Inflammatory macrophage treated with lipopolysaccharide for 1 hour (primary cell): Measurements from ENCODE around the gene SUSD3.

ENCODE experiments used
- DNase-seq, 2 donors: peaks; one replicate each; pipeline ENCODE4 v3.0.0-alpha.2; 2020 to 2022

SUSD3 gene

DNA sequence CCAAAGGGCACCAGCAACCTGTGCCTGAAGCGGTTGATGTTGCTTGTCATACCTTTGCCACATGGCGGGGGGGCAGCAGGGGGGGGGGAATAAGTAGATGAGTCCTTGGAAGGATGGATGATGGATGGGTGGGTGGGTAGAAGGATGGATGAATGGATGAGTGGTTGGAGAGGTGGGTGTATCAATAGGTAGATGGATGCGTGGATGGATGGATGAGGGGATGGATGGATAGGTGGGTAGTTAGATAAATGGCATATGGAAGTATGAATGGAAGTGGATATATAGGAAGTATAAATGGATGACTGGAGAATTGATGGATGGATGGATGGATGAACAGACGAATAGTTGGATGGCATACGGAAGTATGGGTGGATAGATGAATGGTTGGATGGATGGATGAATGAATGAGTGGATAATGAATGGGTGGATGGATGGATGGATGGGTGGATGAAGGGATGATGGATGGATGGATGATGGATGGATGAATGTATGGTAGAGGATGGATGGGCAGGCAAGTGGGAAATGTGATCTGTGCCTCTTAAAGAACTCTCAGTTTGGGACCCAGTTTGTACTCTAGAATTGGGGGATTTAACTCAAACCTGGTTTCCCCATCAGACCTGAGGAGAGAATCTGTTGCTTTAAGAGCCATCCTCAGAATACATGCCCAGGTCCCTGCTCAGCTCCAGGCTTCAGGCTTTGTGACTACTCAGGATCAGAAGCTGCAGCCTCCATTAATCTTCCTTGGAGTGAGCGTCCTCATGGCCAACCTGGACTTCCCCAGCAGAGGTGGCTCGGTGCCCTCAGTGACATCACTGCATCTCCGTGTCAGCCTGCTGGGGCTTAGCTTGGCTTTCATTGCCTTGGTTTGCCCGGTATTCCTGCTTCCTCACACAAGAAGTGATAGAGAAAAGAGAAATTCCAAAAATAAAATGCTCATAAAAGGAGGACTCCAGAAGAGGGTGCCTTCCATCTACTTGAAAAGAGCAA, 27.6 kb upstream of the SUSD3 start:
- DNase-seq: no peak

DNA sequence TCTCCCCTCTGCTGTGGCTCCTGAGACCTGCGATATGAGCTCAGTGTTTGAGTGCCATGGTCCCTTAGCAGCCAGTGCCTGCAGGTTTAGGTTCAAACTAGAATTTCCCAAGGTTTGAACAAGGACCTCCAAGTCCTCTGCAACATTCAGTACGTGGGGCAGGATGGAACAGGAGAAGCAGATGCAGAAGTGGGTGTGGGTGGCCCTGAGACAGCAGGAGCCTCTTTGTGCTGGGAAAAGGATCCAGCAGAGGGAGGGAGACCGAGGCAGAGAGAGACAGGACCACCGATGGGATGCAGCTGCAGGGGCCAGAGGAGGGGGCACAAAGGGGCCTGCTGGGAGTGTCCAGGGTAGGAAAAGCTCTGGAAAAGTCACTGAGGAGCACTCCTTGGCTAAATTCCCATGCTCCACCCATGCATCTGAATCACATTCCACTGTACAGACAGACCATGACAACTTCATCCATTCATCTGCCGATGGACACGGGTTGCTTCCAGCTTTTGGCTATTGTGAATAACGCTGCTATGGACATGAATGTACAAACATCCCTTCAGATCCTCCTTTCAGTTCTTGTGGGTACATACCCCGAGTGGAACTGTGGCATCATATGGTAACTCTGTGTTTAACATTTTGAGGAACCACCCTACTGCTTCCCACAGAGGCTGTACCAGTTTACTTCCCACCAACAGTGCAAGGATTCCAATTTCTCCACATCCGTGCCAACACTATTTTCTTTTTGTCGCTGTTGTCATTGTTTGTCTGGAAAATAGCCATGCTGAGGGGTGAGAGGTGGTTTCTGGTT, 26.7 kb upstream of the SUSD3 start:
- DNase-seq: peak; percentile 70 to 83

DNA sequence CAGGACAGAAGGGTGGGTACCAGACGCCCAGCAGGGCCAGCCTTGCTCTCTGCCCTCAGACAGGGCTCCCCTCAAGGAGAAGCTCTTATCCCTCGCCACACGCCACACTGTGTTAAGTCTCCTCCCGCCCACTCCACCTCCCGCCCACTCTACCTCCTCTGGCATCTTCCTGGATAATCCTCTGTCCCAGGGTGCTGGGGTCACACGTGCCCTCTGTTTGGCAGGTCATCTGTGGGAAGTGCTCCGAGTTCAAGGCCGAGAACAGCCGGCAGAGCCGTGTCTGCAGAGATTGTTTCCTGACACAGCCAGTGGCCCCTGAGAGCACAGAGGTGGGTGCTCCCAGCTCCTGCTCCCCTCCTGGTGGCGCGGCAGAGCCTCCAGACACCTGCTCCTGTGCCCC, 26.0 kb upstream of the SUSD3 start:
- peak in 1 of 2 donors; percentile 6 for DNase-seq

DNA sequence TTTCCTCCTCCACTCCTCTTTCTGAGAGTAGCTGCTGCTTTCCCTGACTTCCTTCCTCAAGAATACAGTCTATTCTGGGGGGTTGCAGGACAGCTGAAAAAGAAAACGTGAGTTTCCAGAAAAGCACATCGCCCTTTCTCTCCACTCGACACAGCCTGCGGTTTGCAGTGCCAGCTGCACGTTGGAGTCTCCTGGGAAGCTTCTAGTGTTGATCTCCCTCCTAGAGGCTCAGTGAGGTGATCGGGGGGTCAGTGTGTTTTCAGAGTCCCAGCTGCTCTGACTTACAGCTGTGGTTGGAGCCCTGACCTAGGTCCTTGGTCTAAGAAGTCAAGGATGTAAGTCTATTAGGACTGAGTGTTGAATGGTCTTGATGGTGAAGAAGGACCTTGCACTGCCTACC, 25.0 kb upstream of the SUSD3 start:
- no peak for DNase-seq

DNA sequence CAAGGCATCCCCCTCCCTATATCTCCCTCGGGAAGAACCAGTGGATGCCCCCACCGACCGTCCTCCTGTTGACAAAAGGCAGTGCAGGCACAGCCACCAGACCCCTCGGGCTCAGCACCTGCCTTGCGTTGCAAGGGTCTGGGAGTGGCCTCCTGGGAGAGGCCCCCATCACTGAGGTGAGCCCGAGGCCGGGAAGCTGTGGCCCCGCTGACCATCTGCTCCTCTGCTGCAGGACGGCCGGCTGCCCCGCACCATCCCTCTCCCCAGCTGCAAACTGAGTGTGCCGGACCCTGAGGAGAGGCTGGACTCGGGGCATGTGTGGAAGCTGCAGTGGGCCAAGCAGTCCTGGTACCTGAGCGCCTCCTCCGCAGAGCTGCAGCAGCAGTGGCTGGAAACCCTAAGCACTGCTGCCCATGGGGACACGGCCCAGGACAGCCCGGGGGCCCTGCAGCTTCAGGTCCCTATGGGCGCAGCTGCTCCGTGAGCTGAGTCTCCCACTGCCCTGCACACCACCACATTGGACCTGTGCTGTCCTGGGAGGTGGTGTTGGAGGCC, 23.3 kb upstream of the SUSD3 start:
- DNase-seq: no peak

DNA sequence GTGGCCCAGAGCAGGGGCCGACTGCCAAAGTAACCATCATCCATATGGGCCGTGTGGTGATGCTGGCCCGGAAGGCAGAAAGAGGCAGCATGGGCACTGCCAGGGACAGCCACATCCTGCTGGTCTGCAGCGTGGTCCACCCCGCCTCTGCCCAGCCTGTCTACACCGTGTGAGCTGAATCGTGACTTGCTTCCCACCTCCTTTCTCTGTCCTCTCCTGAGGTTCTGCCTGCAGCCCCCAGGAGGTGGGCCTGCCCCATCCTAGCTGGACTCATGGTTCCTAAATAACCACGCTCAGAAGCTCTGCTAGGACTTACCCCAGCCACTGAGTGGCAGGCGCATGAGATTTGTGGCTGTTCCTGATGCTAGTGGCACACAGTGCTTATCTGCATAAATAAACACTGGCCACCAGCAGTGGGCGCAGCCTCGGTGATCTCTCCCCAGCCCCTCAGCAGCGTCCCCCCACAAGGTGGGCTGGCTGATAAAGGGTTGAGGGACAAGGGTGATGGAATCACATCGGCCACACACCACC, 22.6 kb upstream of the SUSD3 start:
- DNase-seq: no peak

DNA sequence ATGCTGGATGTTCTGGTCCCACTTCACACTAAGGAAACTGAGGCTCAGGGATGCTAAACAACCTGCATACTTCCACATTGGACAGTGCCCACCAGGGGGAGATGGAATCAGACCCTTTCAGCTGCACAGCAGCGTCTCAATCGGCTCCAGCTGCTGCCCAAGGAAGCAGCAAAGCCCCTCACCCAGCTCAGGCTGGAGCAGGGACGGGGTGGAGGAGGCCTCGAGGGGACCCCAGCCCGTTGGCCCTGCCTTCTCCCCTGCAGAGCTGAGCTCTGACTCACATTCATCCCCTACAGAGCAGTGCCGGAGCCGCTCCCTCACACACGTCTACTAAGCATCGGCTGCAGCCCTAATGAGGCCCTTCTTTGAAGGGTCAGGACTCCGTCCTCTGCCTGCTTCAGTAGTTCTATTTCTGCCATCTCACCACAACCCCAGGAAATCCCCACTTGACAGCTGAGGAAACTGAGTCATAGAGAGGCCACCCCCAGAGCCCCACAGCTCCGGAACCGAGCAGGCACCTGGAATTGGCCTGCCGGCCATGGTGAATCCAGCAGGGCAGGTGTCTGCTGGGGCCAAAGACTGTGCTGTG, 21.5 kb upstream of the SUSD3 start:
- DNase-seq: no peak

DNA sequence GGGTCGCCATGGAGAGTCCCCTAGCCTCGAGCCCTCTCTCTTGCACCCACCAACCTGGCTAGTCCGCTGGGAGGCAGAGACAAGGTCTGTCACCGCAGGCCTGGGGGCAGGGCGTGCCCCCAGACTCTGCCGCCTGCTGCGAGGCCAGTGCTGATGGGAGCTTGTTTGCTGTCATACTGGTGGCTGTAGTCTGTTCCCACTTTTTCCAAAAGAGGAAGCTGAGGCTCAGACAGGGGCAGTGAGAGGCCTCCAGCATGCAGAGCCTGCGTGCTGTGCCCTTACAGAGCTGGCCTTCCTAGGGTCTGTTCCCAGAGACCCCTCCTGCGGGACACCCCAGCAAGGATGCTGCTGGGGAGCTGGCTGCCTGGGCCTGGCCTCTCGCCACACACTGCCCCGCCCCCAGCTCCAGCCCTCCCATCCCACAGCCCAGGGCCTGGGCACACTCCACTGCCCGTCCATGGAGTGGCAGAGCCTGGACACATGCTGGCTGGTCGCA, 21.0 kb upstream of the SUSD3 start:
- DNase-seq: peak; percentile 53 to 61

DNA sequence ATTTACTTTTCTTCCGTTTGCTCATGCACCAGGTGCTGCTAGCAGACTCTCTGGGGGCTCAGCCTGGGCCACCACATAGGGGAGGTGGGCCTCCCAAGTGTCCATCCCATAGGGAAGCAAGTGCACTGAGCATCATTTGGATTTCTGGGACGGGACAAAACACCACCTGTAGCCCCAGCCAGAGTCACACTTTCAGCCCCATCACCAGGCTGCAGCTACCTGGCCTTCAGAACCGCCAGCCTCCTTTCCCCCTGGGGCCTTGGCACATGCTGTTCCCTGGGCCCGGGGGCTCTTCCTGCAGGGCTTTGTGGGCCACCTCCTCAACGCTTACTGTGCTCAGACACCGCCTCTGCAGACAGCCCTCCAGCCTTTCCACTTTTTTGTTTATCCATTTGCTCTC, 19.6 kb upstream of the SUSD3 start:
- DNase-seq: no peak

DNA sequence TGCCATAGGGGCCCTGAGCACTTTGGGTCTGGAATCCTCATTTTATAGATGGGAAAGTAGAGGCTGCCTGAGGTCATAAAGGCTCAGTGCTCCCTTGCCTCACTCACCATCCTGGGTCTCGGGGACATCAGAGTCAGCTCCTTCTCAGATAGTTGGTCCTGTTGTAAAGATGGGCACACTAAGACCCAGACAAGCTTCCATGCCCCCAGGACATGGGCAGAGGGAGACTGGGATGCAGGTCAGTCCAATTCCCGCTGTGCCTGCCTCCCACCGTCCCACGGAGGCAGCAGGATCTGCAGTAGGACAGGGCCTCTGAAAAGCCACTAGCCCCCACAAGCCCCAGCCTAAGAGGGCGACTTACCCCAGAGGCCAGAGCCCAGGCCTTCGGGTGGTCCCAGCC, 19.0 kb upstream of the SUSD3 start:
- no peak for DNase-seq

DNA sequence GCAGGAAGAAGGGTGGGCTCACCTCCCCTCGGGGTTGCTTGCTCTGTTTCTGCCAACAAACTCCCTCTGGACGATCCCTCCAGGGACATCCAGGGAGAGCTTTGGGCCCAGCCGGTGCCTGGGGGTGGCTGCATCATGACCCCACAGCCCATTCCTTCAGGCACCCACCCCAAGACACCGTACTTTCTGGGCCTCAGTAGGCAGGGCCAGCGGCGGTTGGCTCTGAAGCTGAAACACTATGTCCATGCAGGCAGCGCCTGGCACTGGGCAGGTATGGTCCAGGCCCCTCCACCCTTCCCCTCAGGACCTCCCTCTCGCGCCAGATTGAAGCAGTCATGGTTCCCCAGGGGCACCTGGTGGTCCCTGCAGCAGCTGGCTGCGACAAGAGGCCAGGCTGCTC, 18.5 kb upstream of the SUSD3 start:
- no peak for DNase-seq

DNA sequence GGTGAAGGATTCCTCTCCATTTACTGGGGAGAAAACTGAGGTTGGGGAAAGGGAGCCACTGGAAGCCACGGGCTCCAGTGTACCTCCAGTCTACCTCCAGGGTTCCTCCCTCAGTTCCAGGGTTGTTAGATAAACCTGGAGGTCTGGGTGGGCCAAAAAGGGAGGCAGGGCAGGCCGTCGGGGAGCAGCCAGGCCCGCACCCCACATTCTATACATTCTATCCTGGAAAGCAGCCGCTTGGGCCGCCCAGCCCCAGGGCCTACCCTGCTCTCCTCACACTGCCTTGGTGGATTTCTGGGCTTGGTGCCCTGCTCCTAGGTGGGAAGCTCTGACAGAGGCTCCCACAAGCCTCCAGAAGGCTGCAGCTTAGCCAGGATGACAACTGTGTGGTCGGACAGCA, 18.1 kb upstream of the SUSD3 start:
- no peak for DNase-seq

DNA sequence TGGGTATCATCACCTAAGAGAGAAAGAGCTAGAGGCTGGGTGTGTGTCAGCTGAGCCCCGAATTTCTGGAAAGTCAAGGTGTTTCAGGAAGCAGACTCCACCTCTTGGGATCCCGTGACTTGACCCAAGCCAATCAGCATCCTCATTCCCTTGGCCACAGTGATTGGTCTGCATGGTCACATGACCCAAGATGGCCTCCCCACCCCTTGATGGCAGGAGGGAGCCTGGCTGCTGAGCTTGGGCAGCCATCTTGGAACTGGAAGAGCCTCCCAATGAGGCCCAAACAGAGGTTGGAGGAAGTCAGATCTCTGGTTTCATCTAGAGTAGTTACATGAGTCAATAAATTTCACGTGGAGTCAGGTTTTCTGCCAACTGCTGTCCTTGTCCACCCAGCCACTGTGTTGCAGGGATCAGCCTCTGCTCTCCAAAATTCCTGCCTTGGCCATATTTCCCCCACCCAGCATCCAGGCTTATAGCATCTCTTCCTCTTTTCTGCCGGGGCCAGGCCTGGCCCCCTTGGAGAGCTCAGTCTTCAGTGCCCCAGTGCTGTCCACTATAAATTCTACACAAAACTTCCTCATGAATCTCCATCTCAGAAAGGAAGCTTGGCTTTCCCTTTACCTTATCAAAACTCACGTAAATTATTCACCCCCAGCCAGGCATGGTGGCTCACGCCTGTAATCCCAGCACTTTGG, 17.2 kb upstream of the SUSD3 start:
- DNase-seq: no peak

DNA sequence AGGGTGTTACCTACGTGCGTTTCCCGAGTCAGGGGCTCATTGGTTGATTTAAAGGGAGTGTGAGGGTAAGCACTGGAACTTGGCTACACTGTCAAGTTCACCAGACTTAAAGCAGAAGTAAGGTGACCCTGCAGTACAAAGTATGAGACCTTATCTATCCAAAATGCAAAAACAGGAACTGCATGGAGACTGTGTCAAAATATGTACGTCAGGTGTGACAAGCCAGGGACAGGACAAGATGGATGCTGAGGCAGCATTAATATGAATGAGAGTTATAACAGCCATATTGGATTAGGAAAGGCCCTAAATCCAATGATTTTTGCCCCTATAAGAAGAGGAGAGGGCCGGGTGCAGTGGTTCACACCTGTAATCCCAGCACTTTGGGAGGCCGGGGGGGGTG, 15.4 kb upstream of the SUSD3 start:
- no peak for DNase-seq

DNA sequence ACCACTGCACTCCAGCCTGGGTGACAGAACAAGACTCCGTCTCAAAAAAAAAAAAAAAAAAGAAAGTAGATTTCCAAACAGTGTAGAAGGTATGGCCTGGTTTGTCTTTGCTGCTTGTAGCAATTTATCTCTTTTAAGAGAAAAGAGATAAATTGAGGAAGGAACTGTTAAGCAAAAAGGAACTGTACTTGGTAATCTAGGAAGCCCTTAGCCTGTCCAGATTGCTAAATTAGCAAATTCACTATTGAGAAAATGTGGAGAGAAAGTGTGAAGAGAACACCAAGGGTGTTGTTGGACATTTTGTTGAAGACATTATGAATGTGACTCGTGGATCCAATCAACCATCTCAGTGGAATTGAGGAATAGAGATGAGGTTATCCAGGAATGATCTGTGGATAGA, 13.0 kb upstream of the SUSD3 start:
- DNase-seq: peak; percentile 80

DNA sequence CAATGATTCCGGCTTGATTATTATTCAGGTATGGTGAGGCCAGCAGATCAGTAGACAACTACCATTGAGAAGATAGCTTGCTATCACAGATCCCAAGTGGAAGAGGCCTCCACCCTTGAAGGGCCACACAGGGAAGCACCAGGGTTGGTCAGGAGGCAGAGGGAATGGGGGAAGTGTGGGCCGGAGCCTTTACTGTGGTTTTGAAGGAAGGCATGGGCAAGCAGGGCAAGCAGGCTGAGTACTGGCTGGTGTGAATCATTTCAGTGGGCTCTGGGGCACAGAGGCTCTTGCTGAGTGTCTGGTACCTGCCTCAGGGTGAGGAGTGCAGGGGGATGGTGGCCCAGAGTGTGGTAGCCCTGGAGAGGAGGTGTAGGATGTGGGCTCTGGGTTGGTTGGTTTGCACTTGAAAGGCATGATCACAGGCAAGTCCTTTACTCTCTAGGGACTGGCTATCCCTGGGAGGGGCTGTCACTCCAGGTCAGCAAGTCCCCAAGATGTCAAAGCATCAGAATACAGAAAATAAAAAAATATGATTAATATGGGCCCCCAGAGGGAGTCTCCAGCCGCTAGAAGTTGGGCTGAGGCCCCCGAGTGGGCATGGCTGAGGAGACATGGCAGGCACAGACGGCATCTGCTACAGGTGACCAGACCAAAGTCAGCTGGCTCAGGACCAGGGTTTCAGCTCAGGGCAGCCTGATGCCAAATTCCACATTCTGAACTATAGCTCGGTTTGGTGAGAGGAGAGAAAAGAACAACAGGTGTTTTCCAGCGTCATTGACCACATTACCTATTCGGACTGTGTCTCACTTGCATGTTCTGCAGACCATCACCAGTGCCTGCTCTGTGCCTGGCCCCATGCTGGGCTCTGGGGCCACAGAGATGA, 9.7 kb upstream of the SUSD3 start:
- DNase-seq: no peak

DNA sequence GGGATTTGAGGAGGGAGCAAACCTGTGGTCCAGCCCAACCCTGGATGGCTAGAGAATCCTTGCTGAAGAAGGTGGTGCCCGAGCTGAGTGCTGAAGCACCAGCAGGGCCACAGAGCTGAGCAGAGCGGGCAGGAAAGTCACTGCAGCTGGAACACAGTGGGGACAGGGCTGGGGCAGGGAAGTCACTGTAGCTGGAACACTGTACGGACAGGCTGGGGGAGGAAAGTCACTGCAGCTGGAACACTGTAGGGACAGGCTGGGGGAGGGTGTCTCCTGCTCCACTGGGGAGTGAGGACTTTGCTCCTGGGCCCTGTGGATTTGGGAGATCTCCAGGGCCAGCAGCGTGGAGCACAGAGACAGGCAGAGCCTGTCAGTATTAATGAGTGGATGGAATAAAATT, 9.0 kb upstream of the SUSD3 start:
- DNase-seq: no peak

DNA sequence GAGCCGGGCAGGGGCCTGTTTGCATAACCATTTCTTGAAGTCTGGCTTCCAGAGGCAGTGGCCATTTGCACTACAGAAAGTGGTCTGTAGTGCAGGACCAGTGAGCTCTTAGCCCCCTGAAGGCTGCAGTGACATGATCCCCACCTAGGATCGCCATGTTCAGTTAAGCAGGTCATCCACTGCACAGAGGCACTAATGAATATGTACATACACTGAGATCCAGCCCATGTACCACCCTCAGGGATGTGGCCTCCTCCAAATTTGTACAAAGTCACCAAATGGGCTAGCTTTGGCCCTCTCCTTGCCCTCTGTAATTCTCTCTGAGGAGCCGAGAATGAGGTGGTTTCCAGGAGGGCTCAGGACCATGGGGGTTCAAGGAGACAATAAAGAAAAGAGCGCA, 8.3 kb upstream of the SUSD3 start:
- no peak for DNase-seq

DNA sequence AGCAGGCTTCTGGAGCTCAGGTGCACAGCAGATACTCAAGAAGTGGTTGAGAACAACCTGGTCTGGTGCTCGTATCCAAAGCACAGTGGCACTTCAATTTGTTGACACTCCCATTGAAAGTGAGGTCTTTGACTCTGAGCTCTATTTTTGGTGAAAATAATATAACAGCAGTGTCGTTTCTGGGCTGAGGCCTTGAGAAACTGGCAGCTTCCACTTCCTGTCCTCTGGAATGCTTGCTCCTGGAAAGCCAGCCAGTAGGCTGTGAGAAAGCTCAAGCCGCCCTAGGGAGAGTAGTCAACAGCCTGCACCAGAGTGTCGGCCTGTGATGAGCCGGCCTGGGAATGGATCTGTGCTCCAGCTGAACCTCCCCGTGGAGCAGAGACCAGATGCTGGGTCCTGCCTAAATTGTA, 6.8 kb upstream of the SUSD3 start:
- DNase-seq: no peak

DNA sequence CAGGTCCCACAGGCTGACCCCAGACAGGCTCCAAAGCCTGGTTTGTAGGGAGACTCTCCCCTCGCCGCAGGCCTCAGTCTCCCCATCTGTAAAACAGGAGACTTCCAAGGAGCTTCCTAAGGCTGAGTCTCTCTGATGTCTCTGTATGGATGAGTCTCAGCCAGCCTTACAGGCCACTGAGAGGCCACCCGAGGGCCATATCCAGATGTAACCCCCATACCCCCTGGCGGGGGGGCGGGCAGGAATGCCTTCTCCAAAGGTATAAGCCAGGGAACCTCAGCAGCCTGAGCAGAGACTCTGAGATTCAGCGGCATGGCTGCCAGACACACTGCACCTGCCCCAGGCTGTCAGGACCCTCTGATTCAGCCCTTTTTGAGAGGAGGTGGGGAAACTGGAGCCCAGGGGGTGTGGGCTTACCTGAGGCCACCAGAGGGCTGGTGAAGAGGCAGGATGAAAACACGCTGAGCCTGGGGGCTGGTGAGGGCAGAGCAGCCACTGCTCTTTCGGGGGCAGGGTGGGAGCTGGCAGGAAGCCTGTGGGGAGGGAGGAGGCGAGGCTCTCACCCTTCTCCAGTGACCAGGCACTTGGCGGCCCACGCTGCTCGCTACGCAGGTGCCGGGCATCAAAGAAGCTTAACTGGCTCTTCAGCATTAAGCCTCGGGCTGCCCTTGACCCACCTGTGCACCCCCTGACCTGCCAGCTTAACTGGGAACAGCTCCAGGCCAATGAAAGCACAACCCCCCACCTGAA, 5.5 kb upstream of the SUSD3 start:
- DNase-seq: no peak
